Activated CD4-positive, alpha-beta T cell treated with anti-CD3 and anti-CD28 coated beads, Interleukin-2, amount 10 ng/mL, durations not matched to agents 7 days and 5 days (primary cell): ENCODE results near the gene NPAP1. TPM values are rescaled to one million over a fixed set of nuclear protein-coding genes. Genes with fewer than 3 reads are reported as not detected.
"Not testable (repeated sequence)": the region's sequence is repeated elsewhere in the genome, so short reads cannot be mapped to it uniquely, and the experiment has no call there.

Experiments used
- CTCF ChIA-PET: fragments of 350-600 bp; sonication (Branson Sonifier 250); formaldehyde crosslinking; loops from one replicate; lab custom pipeline; 2021; ENCODE audit warnings: antibody characterized with exemption; lab: Charles Lee
- POLR2A ChIA-PET: fragments of 350-600 bp; sonication (Branson Sonifier 250); formaldehyde crosslinking; loops from one replicate; lab custom pipeline; 2021; ENCODE audit warnings: antibody characterized with exemption; lab: Charles Lee
- DNase-seq: peaks from one replicate; pipeline ENCODE4 v3.0.0-alpha.2; 2020
- H3K27ac Mint-ChIP-seq: one replicate; pipeline ENCODE4 v1.8.0; 2021; ENCODE audit warnings: mild to moderate bottlenecking, moderate library complexity, mixed read lengths
- H3K27me3 Mint-ChIP-seq: one replicate; pipeline ENCODE4 v1.8.0; 2021; ENCODE audit warnings: mixed read lengths
- H3K36me3 Mint-ChIP-seq: one replicate; pipeline ENCODE4 v1.8.0; 2021; ENCODE audit warnings: low read depth, mixed read lengths
- H3K4me1 Mint-ChIP-seq: one replicate; pipeline ENCODE4 v1.8.0; 2021; ENCODE audit warnings: mixed read lengths
- H3K4me3 Mint-ChIP-seq: one replicate; pipeline ENCODE4 v1.8.0; 2021; ENCODE audit warnings: mild to moderate bottlenecking, moderate library complexity, mixed read lengths
- H3K9me3 Mint-ChIP-seq: one replicate; pipeline ENCODE4 v1.8.0; 2021; ENCODE audit warnings: mixed read lengths
- total RNA-seq, 2 experiments: library from RNA; stranded (reverse); gene quantifications; one replicate each; pipeline ENCODE4 v1.2.3, GENCODE V29; 2021

Gene NPAP1
- total RNA-seq = not detected

- Mint-ChIP-seq H3K27me3 (no peaks in the 10 kb centered on the region), H3K4me3 (no peak within 1 kb of the TSS), H3K27ac (no peak within 1 kb of the TSS), H3K36me3 (no peaks in the 10 kb centered on the region), H3K4me1 (no peaks in the 10 kb centered on the region), H3K9me3 (peaks cover 15% of the 10 kb centered on the region)
- POLR2A ChIA-PET = no interaction called here
- DNase-seq = no peak
- CTCF ChIA-PET = no interaction called here
Measured at GRCh38 chr15:24675332-24676144, at the start of gene NPAP1. Gene NPAP1 (plus strand): TSS chr15:24675775. CDS start chr15:24675868, 93 bp downstream.

GRCh38 chr15:24627443-24627842 is 48.1 kb upstream of the NPAP1 start:
- POLR2A ChIA-PET = no interaction called here
- no peak overlapping the region for H3K4me3 Mint-ChIP-seq
- peaks cover 29% of the 10 kb centered on the region for H3K9me3 Mint-ChIP-seq
- H3K36me3 Mint-ChIP-seq = no peaks in the 10 kb centered on the region
- CTCF ChIA-PET = no interaction called here
- no peaks in the 10 kb centered on the region for H3K4me1 Mint-ChIP-seq
- no peak for DNase-seq
- no peaks in the 10 kb centered on the region for H3K27me3 Mint-ChIP-seq
- H3K27ac Mint-ChIP-seq = no peak overlapping the region

DNA sequence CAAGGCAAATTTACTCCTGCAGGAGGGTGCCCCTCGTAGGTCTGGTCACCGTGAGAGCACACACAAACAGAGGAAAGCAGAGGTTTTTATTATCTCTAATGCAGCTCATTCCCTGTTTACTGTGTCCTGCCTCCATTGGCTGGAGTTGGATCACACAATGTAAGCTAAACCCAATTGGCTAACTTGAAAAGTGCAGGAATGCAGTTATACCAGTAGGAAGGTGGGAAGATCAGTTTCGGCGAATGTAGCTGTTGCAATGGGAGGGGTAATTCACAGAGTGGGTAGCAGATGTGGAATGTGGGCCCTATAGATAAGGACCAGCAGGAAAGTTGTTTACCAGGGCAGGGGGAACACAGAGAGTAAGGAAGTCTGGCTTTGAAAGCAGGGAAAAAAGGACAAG is 42.5 kb upstream of the NPAP1 start:
- Mint-ChIP-seq H3K36me3 (no peaks in the 10 kb centered on the region), H3K4me1 (no peaks in the 10 kb centered on the region), H3K9me3 (peaks cover 32% of the 10 kb centered on the region), H3K27ac (no peak overlapping the region), H3K4me3 (no peak overlapping the region), H3K27me3 (no peaks in the 10 kb centered on the region)
- DNase-seq = no peak
- ChIA-PET CTCF (no interaction called here), POLR2A (no interaction called here)

DNA sequence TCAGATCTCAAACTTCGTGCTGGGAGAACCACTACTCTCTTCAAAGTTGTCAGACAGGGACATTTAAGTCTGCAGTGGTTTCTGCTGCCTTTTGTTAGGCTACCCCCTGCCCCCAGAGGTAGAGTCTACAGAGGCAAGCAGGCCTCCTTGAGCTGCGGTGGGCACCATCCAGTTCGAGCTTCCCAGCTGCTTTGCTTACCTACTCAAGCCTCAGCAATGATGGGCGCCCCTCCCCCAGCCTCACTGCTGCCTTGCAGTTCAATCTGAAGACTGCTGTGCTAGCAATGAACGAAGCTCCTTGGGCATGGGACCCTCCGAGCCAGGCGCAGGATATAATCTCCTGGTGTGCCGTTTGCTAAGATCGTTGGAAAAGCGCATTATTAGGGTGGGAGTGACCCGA is 36.2 kb upstream of the NPAP1 start:
- H3K27ac Mint-ChIP-seq, POLR2A ChIA-PET, H3K4me1 Mint-ChIP-seq, H3K36me3 Mint-ChIP-seq, DNase-seq, H3K4me3 Mint-ChIP-seq, H3K27me3 Mint-ChIP-seq: not testable (repeated sequence)
- CTCF ChIA-PET = interaction anchor here (0.6 kb wide), 1 partner anchor 645 kb away, joined by 6 read pairs; no protein-coding TSS in a partner anchor
- H3K9me3 Mint-ChIP-seq = peaks cover 33% of the 10 kb centered on the region

DNA sequence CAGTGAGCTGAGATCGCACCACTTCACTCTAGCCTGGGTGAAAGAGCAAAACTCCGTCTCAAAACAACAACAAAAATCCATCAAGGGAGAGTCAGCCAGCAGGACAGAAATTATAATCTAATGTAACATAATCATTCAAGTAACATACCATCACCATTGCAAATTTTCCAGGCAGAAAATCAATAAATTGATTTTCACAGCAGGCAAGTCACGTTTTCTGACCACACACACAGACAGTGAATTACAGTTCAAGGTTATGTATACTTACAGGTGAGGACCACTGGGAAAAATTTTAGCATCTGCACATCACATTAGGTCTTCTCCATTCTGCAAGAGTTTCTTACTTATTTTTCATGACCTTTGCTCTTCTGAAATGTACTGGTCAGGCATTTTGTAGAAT is 29.9 kb upstream of the NPAP1 start:
- no peaks in the 10 kb centered on the region for H3K36me3 Mint-ChIP-seq
- H3K9me3 Mint-ChIP-seq = peaks cover 21% of the 10 kb centered on the region
- no peaks in the 10 kb centered on the region for H3K4me1 Mint-ChIP-seq
- CTCF ChIA-PET = no interaction called here
- POLR2A ChIA-PET = no interaction called here
- no peak overlapping the region for H3K4me3 Mint-ChIP-seq
- no peaks in the 10 kb centered on the region for H3K27me3 Mint-ChIP-seq
- no peak overlapping the region for H3K27ac Mint-ChIP-seq
- DNase-seq = no peak

- Mint-ChIP-seq H3K4me1 (no peaks in the 10 kb centered on the region), H3K27ac (no peak overlapping the region), H3K4me3 (no peak overlapping the region), H3K9me3 (peaks cover 14% of the 10 kb centered on the region), H3K36me3 (no peaks in the 10 kb centered on the region), H3K27me3 (no peaks in the 10 kb centered on the region)
- DNase-seq = no peak
- ChIA-PET CTCF (no interaction called here), POLR2A (no interaction called here)
Measured at GRCh38 chr15:24659622-24660021, 16.0 kb upstream of the NPAP1 start.

DNA sequence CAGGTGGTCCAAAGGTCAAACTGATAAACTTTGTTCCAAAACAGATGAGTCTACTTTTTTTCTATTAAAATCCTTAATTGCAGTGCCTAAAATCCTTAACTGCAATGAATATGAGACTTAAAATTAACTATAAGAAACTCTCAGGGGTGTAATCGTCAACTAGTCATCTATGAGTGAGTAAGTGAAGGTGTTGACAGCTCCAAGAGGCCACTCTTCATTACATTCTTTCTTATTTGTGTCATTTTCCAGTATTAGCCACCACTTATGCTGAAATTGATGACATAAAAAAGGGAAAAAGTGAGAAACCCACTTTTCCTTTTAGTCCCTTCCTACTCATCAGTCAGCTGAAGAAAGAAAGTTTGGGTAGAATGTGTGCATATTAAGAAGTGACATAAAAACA is 12.6 kb upstream of the NPAP1 start:
- H3K27ac Mint-ChIP-seq = no peak overlapping the region
- H3K36me3 Mint-ChIP-seq = no peaks in the 10 kb centered on the region
- no peak overlapping the region for H3K4me3 Mint-ChIP-seq
- no peaks in the 10 kb centered on the region for H3K4me1 Mint-ChIP-seq
- ChIA-PET POLR2A (no interaction called here), CTCF (no interaction called here)
- H3K9me3 Mint-ChIP-seq = peaks cover 18% of the 10 kb centered on the region
- DNase-seq = no peak
- H3K27me3 Mint-ChIP-seq = no peaks in the 10 kb centered on the region

DNA sequence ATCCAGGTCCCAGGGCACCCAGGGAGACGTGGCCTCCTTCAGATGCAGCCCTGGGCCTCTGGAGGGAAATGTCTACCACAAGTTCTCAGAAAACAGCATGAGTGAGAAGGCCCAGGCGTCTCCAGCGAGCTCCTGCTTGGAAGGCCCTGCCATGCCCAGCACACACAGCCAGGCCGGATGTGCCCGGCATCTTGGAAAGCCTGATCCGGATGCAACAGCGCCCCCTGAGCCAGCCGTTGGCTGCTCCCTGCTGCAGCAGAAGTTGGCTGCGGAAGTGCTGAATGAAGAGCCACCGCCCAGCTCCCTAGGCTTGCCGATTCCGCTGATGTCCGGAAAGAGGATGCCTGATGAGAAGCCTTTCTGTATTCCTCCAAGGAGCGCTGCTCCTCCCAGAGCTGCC is 856 bp downstream of the NPAP1 start:
- no peak for DNase-seq
- Mint-ChIP-seq H3K9me3 (peaks cover 16% of the 10 kb centered on the region), H3K27me3 (no peaks in the 10 kb centered on the region), H3K27ac (no peak overlapping the region), H3K4me1 (no peaks in the 10 kb centered on the region), H3K4me3 (no peak overlapping the region), H3K36me3 (no peaks in the 10 kb centered on the region)
- ChIA-PET CTCF (no interaction called here), POLR2A (no interaction called here)

DNA sequence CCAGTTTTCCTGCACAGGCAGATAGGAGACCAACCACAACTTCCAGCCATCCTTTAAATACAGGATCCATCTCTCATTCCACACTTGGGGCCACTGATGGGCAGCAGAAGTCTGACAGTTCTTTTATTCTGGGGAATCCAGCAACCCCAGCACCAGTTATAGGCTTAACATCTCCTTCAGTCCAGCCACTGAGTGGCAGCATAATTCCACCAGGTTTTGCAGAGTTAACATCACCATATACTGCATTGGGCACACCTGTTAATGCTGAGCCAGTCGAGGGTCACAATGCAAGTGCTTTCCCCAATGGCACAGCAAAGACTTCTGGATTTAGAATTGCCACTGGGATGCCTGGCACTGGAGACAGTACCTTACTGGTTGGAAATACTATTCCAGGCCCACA is 2.9 kb downstream of the NPAP1 start:
- H3K9me3 Mint-ChIP-seq = peaks cover 12% of the 10 kb centered on the region
- no peaks in the 10 kb centered on the region for H3K27me3 Mint-ChIP-seq
- no peak for DNase-seq
- H3K4me1 Mint-ChIP-seq = no peaks in the 10 kb centered on the region
- H3K4me3 Mint-ChIP-seq = no peak overlapping the region
- ChIA-PET CTCF (no interaction called here), POLR2A (no interaction called here)
- no peak overlapping the region for H3K27ac Mint-ChIP-seq
- no peaks in the 10 kb centered on the region for H3K36me3 Mint-ChIP-seq

GRCh38 chr15:24682002-24682401 is 6.4 kb downstream of the NPAP1 start:
- DNase-seq = no peak
- Mint-ChIP-seq H3K36me3 (no peaks in the 10 kb centered on the region), H3K4me1 (no peaks in the 10 kb centered on the region), H3K27ac (no peak overlapping the region), H3K9me3 (peaks cover 25% of the 10 kb centered on the region), H3K27me3 (no peaks in the 10 kb centered on the region), H3K4me3 (no peak overlapping the region)
- POLR2A ChIA-PET = no interaction called here
- CTCF ChIA-PET = no interaction called here

- H3K4me1 Mint-ChIP-seq, H3K27ac Mint-ChIP-seq, H3K36me3 Mint-ChIP-seq, POLR2A ChIA-PET, CTCF ChIA-PET, DNase-seq, H3K27me3 Mint-ChIP-seq, H3K4me3 Mint-ChIP-seq: not testable (repeated sequence)
- H3K9me3 Mint-ChIP-seq = peaks cover 19% of the 10 kb centered on the region
Measured at GRCh38 chr15:24682905-24683304, 7.3 kb downstream of the NPAP1 start.

GRCh38 chr15:24683736-24684135 is 8.2 kb downstream of the NPAP1 start:
- no peaks in the 10 kb centered on the region for H3K36me3 Mint-ChIP-seq
- no peak for DNase-seq
- H3K27me3 Mint-ChIP-seq = no peaks in the 10 kb centered on the region
- H3K4me1 Mint-ChIP-seq = no peaks in the 10 kb centered on the region
- ChIA-PET CTCF (no interaction called here), POLR2A (no interaction called here)
- no peak overlapping the region for H3K4me3 Mint-ChIP-seq
- no peak overlapping the region for H3K27ac Mint-ChIP-seq
- peaks cover 19% of the 10 kb centered on the region for H3K9me3 Mint-ChIP-seq

DNA sequence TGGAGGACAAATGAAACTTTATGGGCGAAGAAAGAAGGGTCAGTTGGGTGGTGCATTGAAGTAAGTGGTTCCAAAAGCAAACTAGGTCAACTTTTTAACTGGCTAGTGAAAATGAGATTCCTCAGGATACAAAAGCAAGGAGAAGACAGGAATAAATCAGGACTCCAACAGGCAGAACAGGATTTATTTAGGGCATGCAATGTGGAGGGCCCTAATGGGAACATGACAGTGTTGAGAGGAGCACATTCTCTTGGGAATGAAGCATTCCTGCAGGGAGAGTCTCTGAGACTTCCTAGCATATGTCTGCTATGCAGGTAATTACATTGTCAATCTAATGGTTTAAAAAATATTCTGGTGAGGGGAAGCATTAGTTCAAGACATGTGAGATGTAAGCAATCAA is 8.7 kb downstream of the NPAP1 start:
- no peaks in the 10 kb centered on the region for H3K4me1 Mint-ChIP-seq
- ChIA-PET POLR2A (no interaction called here), CTCF (no interaction called here)
- DNase-seq = no peak
- no peak overlapping the region for H3K27ac Mint-ChIP-seq
- H3K9me3 Mint-ChIP-seq = peaks cover 19% of the 10 kb centered on the region
- H3K4me3 Mint-ChIP-seq = no peak overlapping the region
- H3K27me3 Mint-ChIP-seq = no peaks in the 10 kb centered on the region
- no peaks in the 10 kb centered on the region for H3K36me3 Mint-ChIP-seq

- Mint-ChIP-seq H3K27ac (no peak overlapping the region), H3K36me3 (no peaks in the 10 kb centered on the region), H3K27me3 (no peaks in the 10 kb centered on the region), H3K9me3 (peaks cover 9% of the 10 kb centered on the region), H3K4me3 (no peak overlapping the region), H3K4me1 (no peaks in the 10 kb centered on the region)
- DNase-seq = no peak
- ChIA-PET POLR2A (no interaction called here), CTCF (no interaction called here)
Measured at GRCh38 chr15:24696201-24696600, 20.6 kb downstream of the NPAP1 start.
